Right kidney (tissue), 1 donor: Measurements from ENCODE around the gene HOXC5.

Experiments used
- DNase-seq: peaks from one replicate; pipeline ENCODE4 v3.0.0-alpha.2; 2016

Gene HOXC5

GRCh38 chr12:54066408-54066807 is 33.6 kb downstream of the HOXC5 start:
- no peak for DNase-seq

- DNase-seq = no peak
Measured at GRCh38 chr12:54068418-54069070, 35.7 kb downstream of the HOXC5 start.

DNA sequence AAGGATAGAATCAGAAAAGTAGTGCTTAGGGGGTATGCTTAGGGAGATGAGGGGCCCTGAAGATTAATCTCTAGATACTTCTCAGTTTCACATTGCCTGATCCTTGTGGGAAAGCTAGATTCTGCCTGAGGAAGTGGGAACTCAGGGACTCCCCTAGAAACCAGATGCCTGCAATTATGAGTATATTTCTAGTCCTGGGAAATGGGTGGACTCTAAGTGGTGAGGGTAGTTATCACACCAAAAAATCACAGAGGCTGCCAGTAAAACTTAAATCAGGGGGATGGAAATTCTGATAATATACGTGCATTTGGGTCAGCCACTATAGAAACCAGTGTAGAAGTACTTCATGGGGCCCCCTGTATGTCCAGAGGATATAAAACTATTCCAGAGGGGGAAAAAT is 39.1 kb downstream of the HOXC5 start:
- no peak for DNase-seq

- no peak for DNase-seq
Measured at GRCh38 chr12:54074308-54074707, 41.5 kb downstream of the HOXC5 start.

- DNase-seq = no peak
Measured at GRCh38 chr12:54075409-54075808, 42.6 kb downstream of the HOXC5 start.

DNA sequence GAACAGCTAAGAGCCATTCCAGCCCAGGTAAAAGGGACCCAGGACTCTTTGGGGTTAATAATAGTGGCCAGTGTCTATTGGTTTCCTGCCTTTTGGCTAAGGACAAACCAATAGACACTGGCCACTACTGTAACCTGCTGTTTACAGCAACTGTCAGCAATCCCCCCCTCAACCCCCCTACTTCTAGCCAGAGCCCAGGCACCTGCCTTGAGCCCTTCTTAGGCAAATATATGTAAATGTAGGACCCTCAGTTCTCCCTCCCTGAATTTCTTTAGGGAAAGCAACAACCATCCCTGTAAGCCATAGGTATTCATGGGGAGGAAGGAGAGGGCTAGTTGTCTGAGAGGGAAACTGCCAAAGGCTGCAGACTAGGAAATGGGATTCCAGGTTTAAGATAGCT is 43.1 kb downstream of the HOXC5 start:
- DNase-seq = no peak

DNA sequence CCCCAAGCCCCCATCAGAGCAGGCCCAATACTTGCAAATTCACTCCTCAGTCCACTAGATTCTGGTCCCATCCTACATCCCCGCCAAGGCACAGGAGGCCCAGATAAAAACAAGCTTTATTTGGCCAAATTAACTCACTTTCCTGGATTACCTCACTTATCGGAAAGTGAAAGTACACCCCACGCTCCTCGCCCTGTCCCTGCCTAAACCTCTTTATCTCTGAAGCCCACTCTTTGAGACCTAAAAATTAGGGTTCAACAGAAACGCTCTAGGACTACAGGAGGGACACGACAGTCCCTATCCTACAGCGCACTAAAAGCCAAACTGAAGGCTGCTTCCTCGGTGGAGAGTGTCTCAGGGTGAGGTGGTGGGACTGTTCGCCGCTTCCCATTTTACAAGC is 45.0 kb downstream of the HOXC5 start:
- peak; percentile 59 for DNase-seq

DNA sequence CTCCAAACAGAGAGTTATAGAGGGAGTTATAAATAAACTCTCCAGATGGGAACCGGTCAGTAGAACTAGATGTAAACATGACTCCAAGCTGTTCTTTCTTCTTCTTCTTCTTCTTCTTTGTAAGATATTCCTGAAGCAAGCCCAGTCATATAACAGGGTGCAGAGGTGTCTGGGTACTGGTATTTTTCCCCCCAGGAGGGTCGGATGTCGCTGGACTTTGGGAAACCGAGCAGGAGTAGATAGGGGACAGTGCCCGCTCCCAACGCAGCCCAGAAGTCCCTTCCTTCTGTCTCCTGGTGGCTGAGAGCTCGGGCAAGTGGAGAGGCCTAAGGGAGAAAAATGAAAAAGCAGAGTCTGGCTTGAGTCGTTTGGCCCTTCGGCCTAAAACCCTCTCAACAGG is 46.3 kb downstream of the HOXC5 start:
- DNase-seq = peak; percentile 84

GRCh38 chr12:54080008-54080924 is 47.4 kb downstream of the HOXC5 start:
- DNase-seq = peak; percentile 68

GRCh38 chr12:54081053-54081514 is 48.2 kb downstream of the HOXC5 start:
- DNase-seq = peak; percentile 68

DNA sequence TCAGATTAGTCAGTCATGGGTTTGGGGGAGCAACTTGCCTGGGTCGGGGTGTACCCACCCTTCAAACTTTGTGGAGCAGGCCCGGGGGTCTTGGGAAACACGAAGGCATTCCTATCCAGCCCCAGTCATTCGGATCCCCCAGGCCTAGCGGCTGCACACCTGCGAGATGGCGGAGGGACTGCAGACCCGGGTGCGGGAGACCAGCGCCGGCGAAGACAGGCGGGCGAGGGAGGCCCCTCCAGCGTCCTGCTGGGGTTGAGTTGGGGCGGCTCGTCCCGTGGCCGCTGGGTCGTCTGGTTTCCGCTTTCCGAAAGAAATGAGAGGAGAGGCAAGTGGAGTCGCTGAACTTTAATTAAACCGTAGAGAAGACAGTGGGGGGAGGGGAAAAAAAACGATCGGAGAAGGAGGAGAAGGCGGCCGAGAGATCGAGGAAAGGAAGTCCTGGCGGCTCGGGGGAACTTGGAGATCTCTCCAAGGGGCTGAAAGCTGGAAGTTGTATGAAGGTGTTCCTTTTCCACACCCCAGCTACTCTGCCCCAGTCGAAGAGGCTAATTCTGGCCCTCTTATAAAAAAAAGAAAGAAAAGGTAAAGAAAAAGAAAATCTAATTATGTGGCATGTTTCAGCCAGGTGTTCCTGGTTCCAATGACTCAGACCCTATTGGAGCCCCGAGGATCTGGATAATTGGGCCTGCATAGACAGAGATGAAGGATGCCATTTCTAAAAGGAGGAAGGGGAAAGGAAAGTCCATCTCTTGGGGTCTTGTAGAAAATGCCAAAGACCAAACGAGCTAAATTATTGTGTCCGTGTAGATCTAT is 48.9 kb downstream of the HOXC5 start:
- peak; percentile 79 for DNase-seq

DNA sequence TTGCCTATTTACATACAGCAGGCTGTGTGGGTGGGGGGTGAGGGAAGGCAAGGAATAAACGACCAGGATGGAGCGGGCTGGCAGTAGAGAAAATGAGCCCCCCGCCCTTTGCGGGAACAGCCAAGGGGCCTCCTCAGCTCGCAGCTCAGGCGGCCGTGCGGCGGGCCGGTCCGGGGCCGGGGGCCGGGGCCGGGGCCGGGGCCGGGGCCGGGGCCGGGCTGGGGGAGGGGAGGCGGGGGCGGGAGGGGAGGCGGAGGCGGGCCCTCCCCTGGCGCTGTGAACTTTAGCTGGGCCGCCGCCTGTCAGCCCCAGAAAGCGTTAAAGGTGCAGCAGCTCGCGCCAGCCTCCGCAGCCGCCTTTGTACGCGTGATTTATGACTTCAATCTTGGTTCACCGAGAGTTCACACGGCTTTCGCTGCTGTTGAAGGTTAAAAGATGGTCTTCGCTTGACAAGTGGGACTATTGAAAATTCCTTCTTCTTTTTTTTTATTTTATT is 49.6 kb downstream of the HOXC5 start:
- peak; percentile 52 for DNase-seq
